GM21423 (cell line): ENCODE measurements around the gene TPR.
"Not testable (repeated sequence)": the region's sequence is repeated elsewhere in the genome, so short reads cannot be mapped to it uniquely, and the experiment has no call there.

Experiments used
- ATAC-seq: cut with Tn5 transposase; IDR thresholded peaks from one replicate; pipeline ENCODE4 v1.9.1; 2021; ENCODE audit warnings: mild to moderate bottlenecking, moderate library complexity; ENCODE audit not compliant: unreplicated experiment

The TPR gene

DNA sequence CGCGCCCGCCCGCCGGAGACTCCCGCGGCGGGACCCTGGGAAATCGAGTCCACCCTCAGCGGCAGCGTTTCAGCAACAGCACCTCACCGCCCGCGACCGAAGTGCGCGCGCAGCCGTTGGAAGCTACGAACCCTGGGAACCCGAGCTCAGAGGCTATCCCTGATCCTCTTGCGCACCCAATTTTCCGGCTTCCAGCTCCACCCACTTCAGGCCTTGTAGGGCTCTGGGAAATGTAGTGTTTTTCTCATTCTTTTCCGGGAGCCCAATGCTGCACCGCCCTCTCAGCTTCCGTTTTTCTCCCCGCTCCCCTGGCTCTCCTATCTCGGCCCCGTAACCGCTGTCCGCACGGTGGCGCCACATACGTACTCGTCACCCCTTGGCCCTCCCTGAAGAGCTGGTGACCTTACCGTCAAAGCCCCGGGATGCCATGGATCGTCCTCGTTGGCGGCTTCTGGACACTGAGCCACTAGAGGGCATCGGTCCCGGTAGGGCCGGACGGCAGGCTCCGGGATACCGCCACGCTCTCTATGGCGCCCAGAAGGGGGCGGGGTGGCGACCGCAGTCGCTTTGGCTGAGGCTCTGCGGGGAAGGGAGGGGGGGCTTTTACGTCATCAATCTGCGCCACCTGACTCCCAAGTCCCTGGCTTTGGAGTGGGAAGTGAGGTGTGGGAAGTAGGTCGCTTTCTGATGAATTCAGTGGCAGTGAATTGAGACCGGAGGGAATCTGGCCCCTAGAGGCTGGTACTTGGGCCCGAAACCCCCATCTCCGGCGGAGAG lies at the start of gene TPR, which contains the start of gene ODR4:
Gene TPR, minus strand, starts transcription at position 102 of the 777 bp plus-strand sequence. CDS start 225 bp downstream, outside the sequence.
Gene ODR4, plus strand, starts transcription at position 687 of the 777 bp plus-strand sequence. CDS start 3,948 bp downstream, outside the sequence.
- peak; percentile 84 for ATAC-seq

- ATAC-seq: no peak
Measured at GRCh38 chr1:186424539-186424938, 49.5 kb upstream of the TPR start.

DNA sequence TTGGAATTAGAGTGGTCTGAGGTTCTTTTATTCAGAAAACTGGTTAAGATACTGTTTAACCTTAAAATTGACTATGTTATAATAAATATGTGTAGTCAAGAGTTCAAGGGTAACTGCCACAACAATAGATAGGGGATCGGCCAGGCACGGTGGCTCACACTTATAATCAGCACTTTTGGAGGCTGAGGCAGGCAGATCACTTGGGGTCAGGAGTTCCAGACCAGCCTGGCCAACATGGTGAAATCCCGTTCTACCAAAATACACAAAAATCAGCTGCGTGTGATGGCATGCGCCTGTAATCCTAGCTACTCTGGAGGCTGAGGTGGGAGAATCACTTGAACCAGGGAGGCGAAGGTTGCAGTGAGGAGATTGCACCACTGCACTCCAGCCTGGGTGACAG lies 46.4 kb upstream of the TPR start:
- no peak for ATAC-seq

DNA sequence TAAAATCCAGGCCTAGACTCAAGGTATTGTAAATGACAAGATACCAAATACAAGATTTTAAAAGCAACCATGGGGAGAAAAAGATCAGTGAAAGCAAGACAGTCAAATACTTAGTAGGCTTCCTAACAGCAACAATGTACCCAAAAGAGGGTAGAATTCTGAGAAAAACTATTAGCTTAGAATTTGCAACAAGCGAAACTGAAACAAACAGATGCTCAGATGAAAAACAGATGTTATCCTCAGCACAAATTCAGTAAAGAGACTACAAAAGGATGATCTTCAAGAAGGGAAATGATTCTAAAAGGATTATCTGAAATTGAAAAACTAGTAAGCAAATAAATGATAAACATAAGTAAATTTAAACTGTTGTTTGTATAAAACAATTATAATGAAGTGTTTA lies 45.9 kb upstream of the TPR start:
- peak; percentile 83 for ATAC-seq

GRCh38 chr1:186420311-186420710 lies 45.3 kb upstream of the TPR start:
- no peak for ATAC-seq

- no peak for ATAC-seq
Measured at GRCh38 chr1:186418503-186418902, 43.5 kb upstream of the TPR start.

DNA sequence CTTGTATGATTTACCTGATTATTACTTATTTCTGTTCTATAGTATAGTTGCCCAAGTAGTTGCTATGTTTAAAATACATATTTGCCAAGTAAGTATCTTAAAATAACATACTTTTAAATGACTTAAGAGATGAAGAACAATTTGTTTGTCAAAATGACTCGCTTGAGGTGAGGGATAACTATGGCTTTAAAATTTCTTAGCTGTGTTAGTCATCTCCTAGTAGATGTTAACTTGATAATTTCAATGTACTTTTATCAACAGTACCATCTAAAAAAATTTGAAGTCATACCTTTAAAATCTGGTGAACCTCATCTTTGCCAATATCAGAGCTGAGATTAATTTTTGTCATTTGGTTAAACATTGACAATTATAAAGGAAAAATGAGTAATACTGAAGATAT lies 38.3 kb upstream of the TPR start:
- ATAC-seq: no peak

GRCh38 chr1:186409091-186409490 lies 34.0 kb upstream of the TPR start:
- peak; percentile 70 for ATAC-seq

GRCh38 chr1:186404454-186405051 lies 29.5 kb upstream of the TPR start:
- ATAC-seq: peak; percentile 49

GRCh38 chr1:186403632-186404031 lies 28.6 kb upstream of the TPR start:
- ATAC-seq: no peak

GRCh38 chr1:186401446-186401845 lies 26.4 kb upstream of the TPR start:
- ATAC-seq: not testable (repeated sequence)

DNA sequence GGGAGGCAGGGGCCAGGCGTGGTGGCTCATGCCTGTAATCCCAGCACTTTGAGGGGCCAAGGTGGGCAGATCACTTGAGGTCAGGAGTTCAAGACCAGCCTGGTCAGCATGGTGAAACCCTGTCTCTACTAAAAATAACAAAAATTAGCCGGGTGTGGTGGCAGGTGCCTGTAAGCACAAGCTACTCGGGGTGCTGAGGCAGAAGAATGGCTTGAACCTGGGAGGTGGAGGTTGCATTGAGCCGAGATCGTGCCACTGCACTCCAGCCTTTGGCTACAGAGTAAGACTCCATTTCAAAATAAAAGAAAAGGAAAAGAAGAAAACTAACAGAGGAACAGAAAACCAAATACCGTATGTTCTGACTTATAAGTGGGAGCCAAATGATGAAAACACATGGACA lies 17.7 kb upstream of the TPR start:
- ATAC-seq: not testable (repeated sequence)

GRCh38 chr1:186391841-186392240 lies 16.8 kb upstream of the TPR start:
- ATAC-seq: no peak

DNA sequence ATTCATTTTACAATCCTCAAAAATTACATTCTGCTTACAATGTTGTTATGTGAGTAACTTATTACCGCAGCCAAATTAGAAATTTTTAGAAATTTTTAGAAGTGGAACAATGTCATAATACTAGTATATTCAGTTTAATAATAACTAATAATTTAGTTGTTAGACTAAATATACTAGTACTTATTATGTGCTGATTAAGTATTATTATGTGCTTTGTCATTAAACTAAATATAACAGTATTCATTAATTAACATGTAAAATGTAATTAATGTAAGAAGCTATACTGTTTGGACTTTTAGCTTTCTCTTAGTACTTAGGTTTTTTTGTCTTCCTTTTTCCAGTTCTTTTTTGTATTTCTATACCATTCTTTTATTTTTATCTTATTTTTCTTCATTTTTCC lies 15.9 kb upstream of the TPR start:
- ATAC-seq: no peak

- ATAC-seq: no peak
Measured at GRCh38 chr1:186386725-186387383, 11.8 kb upstream of the TPR start.

- ATAC-seq: no peak
Measured at GRCh38 chr1:186375929-186376319, 871 bp upstream of the TPR start.

- ATAC-seq: peak; percentile 32
Measured at GRCh38 chr1:186374303-186375151, 526 bp downstream of the TPR start.

DNA sequence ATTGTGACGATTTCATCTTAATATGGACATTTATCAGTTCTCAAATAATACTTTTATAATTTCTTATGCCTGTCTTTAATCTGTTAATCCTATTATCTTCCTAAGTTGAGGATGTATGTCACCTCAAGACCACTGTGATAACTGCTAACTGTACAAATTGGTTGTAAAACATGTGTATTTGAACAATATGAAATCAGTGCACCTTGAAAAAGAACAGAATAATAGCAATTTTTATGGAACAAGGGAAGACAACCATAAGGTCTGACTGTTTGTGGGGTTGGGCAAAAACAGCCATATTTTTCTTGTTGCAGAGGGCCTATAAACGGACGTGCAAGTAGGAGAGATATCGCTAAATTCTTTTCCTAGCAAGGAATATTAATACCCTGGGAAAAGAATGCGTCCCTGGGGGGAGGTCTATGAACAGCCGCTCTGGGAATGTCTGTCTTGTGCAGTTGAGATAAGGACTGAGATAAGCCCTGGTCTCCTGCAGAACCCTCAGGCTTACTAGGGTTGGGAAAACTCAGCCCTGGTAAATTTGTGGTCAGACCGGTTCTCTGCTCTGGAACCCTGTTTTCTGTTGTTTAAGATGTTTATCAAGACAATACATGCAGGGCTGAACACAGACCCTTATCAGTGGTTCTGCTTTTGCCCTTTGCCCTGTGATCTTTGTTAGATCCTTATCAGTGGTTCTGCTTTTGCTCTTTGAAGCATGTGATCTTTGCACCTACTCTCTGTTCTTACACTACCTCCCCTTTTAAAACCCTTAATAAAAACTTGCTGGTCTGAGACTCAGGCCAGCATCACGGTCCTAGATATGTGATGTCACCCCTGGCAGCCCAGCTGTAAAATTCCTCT lies 27.0 kb downstream of the TPR start:
- not testable (repeated sequence) for ATAC-seq

DNA sequence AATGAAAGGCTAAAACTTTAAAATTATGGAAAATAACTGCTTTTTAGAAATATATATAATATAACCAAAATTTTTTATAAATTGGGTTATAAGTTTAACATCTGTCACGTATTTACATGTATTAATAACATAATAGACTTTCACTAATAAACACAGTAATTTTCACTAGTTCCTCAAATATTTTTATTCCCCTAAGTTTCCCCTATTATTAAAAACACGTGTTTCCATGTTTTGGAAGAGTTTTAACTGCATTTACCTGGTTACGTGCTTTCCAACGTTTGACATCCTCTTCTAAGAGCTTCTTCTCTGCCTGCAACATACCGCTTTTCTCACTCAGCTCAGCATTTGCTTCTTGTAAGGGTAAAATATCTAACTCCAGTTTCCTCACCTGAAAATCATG lies 34.3 kb downstream of the TPR start:
- ATAC-seq: no peak

- no peak for ATAC-seq
Measured at GRCh38 chr1:186337554-186337953, 37.5 kb downstream of the TPR start.
